ENCODE data around the gene SLC24A5. TPM values are rescaled to one million over a fixed set of nuclear protein-coding genes. Genes with fewer than 3 reads are reported as not detected.

The SLC24A5 gene
- not detected for polyA plus RNA-seq (2013, experiment 1 of 2)
- not detected for polyA plus RNA-seq (2013, experiment 2 of 2)

DNA sequence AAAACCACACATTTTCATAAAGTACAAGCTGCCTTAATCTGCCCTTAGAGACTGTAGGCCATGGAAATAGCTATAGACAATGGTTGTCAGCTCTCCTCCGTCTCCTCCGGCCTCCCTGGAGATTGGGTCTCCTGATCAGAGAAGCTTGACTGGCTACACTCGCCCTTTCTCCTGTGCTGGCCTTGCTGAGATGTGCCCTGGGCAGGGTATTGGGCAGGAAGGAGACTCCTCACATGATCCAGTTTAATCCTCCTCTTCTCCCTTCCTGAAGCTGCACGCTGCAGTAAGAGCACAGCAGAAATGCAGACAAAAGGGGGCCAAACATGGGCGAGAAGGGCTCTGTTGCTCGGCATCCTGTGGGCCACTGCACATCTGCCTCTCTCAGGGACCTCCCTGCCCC, at the start of gene SLC24A5:
SLC24A5 (plus strand) TSS at position 246 of the 400 bp plus-strand sequence; CDS start at position 301, 55 bp downstream.
- Histone ChIP-seq H3K4me3 (ENCODE audit: extremely low read depth, insufficient read depth, low read length, poor library complexity, severe bottlenecking) (no peak within 1 kb of the TSS), H3K4me1 (ENCODE audit: control insufficient read depth, insufficient read depth, low read length, poor library complexity, severe bottlenecking) (no peaks in the 10 kb centered on the region), H3K36me3 (ENCODE audit: control insufficient read depth, insufficient read depth, low read length) (no peaks in the 10 kb centered on the region), H3K27ac (ENCODE audit: low read depth, low read length, severe bottlenecking) (no peak within 1 kb of the TSS), H3K9me3 (ENCODE audit: control insufficient read depth, low read length) (no peaks in the 10 kb centered on the region)
- 89 to 95% methylated on average over 5 to 6 of the region's 6 CpGs for WGBS, 2 experiments (ENCODE audit: insufficient coverage in 2 of 2)

DNA sequence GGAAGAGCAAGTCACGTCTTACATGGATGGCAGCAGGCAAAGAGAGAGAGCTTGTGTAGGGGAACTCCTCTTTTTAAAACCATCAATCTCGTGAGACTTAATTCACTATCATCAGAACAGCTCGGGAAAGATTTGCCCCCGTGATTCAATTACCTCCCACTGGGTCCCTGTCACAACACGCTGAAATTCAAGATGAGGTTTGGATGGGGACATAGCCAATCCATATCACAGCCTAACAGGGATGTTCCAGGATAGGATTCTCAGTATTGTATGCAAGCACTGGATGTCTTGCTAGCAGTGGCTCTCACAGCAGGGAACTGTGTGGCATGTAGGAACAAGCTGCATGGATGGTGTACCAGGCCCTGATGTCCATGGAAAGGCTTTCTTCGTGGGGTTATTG, 47.8 kb upstream of the SLC24A5 start:
- H3K9me3 ChIP-seq (ENCODE audit: control insufficient read depth, low read length), result no peaks in the 10 kb centered on the region
- WGBS, 2 experiments (ENCODE audit: insufficient coverage in 2 of 2), result 60 to 72% methylated on average over 1 to 4 of the region's 6 CpGs
- H3K36me3 ChIP-seq (ENCODE audit: control insufficient read depth, insufficient read depth, low read length), result no peaks in the 10 kb centered on the region
- H3K4me3 ChIP-seq (ENCODE audit: extremely low read depth, insufficient read depth, low read length, poor library complexity, severe bottlenecking), result no peak overlapping the region
- H3K4me1 ChIP-seq (ENCODE audit: control insufficient read depth, insufficient read depth, low read length, poor library complexity, severe bottlenecking), result no peaks in the 10 kb centered on the region
- no peak overlapping the region for H3K27ac ChIP-seq (ENCODE audit: low read depth, low read length, severe bottlenecking)

DNA sequence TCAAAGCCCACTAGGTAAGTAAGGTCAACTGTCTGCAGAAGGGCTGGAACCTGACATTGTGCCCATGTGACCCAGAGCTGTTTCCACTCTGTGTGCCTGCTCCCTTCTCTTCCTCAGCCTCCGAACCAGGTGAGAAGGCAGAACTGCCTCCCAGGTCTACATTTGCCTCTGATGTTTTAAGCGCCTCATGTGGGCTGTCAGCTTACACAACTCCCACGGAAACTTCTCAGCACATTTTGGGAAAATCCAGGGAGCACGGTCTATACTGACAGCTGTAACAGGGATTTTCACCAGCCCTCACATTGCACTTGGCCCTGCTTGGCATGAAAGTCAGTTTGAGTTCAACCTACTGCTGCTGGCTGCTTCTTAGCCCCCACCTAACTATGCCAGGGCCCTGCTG, 46.9 kb upstream of the SLC24A5 start:
- Histone ChIP-seq H3K4me1 (ENCODE audit: control insufficient read depth, insufficient read depth, low read length, poor library complexity, severe bottlenecking) (no peaks in the 10 kb centered on the region), H3K27ac (ENCODE audit: low read depth, low read length, severe bottlenecking) (no peak overlapping the region)
- WGBS, 2 experiments (ENCODE audit: insufficient coverage in 2 of 2), result 88 to 96% methylated on average over 4 of the region's 4 CpGs

DNA sequence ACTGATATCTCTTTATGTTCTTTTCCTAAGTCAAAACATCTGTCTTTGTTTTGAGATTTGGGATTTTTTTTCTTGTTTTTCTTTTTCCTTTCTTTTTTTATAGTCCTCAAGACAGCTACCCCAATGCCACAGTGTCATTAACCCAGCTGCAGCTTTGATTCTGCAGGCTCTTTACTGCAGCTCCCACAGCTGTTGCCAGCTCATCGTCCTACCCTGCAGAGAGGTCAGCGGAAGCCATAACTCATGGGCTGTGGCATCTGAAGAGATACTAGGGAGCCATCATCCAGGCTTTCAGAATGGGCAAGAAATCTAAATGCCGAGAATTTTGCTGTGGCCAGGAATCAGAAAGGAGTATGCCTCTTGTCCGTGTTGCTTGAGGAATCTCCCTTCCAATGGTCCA, 44.3 kb upstream of the SLC24A5 start:
- WGBS, 2 experiments (ENCODE audit: insufficient coverage in 2 of 2), result 84 to 91% methylated on average over 4 of the region's 4 CpGs
- Histone ChIP-seq H3K36me3 (ENCODE audit: control insufficient read depth, insufficient read depth, low read length) (no peaks in the 10 kb centered on the region), H3K4me3 (ENCODE audit: extremely low read depth, insufficient read depth, low read length, poor library complexity, severe bottlenecking) (no peak overlapping the region), H3K27ac (ENCODE audit: low read depth, low read length, severe bottlenecking) (no peak overlapping the region), H3K9me3 (ENCODE audit: control insufficient read depth, low read length) (no peaks in the 10 kb centered on the region), H3K4me1 (ENCODE audit: control insufficient read depth, insufficient read depth, low read length, poor library complexity, severe bottlenecking) (no peaks in the 10 kb centered on the region)

More for the DNA sequence above, 46.9 kb upstream of the SLC24A5 start:
- H3K36me3 ChIP-seq (ENCODE audit: control insufficient read depth, insufficient read depth, low read length), result no peaks in the 10 kb centered on the region
- no peak overlapping the region for H3K4me3 ChIP-seq (ENCODE audit: extremely low read depth, insufficient read depth, low read length, poor library complexity, severe bottlenecking)
- no peaks in the 10 kb centered on the region for H3K9me3 ChIP-seq (ENCODE audit: control insufficient read depth, low read length)

DNA sequence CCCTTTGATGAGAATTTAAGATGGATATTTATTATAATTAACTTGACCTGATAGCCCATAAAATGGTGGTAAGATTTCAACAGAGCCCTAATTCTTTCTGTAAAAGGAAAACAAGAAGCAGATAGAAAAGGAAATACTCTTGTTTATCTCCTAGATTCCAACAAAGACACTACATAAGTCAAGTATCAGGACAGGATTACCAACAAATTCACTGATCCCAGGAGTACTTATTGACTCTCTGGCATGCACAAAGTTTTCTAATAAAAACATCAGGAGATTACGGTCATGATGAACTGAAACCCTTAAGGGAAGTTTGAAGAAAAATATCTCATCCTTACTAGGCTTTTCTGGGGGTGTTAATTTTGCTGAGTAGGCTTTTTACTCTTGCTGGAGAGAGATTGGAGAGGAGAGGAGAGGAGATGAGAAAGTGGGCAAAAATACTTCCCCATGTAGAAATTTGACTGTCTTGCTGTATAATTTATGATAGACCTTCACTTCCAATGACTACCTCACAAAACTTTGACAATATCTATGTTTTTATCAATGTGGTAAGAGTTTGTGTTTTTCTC, 43.1 kb upstream of the SLC24A5 start:
- Histone ChIP-seq H3K4me3 (ENCODE audit: extremely low read depth, insufficient read depth, low read length, poor library complexity, severe bottlenecking) (no peak overlapping the region), H3K36me3 (ENCODE audit: control insufficient read depth, insufficient read depth, low read length) (no peaks in the 10 kb centered on the region), H3K9me3 (ENCODE audit: control insufficient read depth, low read length) (no peaks in the 10 kb centered on the region), H3K4me1 (ENCODE audit: control insufficient read depth, insufficient read depth, low read length, poor library complexity, severe bottlenecking) (no peaks in the 10 kb centered on the region), H3K27ac (ENCODE audit: low read depth, low read length, severe bottlenecking) (no peak overlapping the region)
- WGBS, 2 experiments (ENCODE audit: insufficient coverage in 2 of 2), result no CpG with 5 or more reads among the region's 1 CpG

DNA sequence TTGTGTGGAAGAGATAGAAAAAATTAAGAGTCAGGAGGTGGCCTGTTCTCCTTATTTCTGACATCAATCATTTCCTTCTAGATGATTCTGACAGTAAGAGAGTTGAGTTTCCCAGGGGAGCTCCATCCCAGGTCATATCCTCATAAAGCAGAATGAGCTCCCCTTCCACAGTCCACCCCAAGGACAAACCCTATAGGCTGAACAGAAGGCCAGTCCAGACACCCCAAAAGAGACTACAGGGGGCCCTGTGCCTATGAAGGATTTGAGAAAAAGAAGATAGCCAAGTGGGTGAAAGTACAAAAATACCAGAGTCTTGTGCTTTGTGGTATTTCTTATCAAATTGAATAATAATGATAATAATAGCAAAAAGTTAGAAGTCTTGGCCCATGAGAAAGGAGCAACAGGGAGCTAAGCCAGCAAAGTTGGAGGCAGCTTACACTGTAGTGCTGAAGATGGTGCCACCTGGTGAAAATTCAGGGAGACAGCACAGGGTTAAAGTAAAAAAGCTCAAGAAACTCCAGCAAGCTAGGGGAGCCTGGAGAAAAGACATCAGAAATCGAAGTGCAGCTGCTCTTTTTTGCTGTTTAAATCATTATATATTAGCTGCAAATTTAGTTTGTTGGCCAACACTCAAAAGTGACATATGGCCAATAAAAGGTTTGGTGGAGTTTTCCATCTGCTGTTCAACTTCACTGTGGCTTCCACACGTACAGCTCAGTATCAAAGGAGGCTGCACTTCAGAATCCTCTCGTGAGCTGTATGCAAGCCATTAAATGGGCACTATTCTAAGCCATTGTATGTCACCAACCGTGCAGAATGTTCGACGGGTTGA, 35.8 kb upstream of the SLC24A5 start:
- Histone ChIP-seq H3K27ac (ENCODE audit: low read depth, low read length, severe bottlenecking) (no peak overlapping the region), H3K4me3 (ENCODE audit: extremely low read depth, insufficient read depth, low read length, poor library complexity, severe bottlenecking) (no peak overlapping the region), H3K36me3 (ENCODE audit: control insufficient read depth, insufficient read depth, low read length) (no peaks in the 10 kb centered on the region), H3K4me1 (ENCODE audit: control insufficient read depth, insufficient read depth, low read length, poor library complexity, severe bottlenecking) (no peaks in the 10 kb centered on the region), H3K9me3 (ENCODE audit: control insufficient read depth, low read length) (peaks cover 9% of the 10 kb centered on the region)
- WGBS, 2 experiments (ENCODE audit: insufficient coverage in 2 of 2), result 81 to 85% methylated on average over 5 of the region's 6 CpGs

DNA sequence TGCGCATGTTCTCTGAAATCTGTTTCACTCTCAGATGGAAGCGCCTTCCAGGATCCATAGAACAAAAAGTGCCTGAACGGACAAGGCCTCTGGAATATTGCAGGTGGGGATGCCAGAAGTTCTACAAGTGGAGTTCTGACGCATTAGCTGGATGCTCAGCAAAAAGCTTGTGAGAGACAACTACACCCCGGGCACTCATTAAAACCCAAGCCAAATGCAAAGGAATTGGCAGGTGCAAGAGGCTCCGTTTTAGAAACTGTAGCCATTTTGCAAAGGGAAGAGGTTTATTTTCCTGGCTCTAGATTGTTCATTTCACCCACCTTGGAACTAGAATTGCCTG, 35.2 kb upstream of the SLC24A5 start:
- no peak overlapping the region for H3K27ac ChIP-seq (ENCODE audit: low read depth, low read length, severe bottlenecking)
- H3K36me3 ChIP-seq (ENCODE audit: control insufficient read depth, insufficient read depth, low read length), result no peaks in the 10 kb centered on the region
- no peaks in the 10 kb centered on the region for H3K4me1 ChIP-seq (ENCODE audit: control insufficient read depth, insufficient read depth, low read length, poor library complexity, severe bottlenecking)
- peaks cover 9% of the 10 kb centered on the region for H3K9me3 ChIP-seq (ENCODE audit: control insufficient read depth, low read length)
- no peak overlapping the region for H3K4me3 ChIP-seq (ENCODE audit: extremely low read depth, insufficient read depth, low read length, poor library complexity, severe bottlenecking)
- 96% methylated on average over 6 of the region's 6 CpGs for WGBS, 2 experiments (ENCODE audit: insufficient coverage in 2 of 2)

DNA sequence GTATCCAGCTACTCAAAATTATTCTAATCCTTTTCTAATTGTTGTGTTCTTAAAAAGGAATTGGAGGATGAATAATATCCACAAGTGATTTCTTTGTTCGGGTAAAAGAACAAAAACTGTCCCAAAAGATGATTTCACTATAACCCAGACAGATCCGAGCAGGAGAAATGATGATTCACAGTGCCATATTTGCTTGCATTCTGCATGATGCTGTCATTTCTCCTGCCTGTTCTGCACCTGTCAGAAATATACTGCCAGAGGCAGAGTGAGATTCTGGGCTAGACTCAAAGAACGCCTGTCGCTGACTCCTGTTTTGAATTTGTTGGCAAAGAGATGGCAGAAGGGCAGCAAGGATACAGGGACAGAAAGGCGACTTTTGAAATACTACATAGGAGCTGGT, 34.7 kb upstream of the SLC24A5 start:
- 83 to 96% methylated on average over 4 to 5 of the region's 5 CpGs for WGBS, 2 experiments (ENCODE audit: insufficient coverage in 2 of 2)
- Histone ChIP-seq H3K9me3 (ENCODE audit: control insufficient read depth, low read length) (peaks cover 9% of the 10 kb centered on the region), H3K36me3 (ENCODE audit: control insufficient read depth, insufficient read depth, low read length) (no peaks in the 10 kb centered on the region), H3K4me3 (ENCODE audit: extremely low read depth, insufficient read depth, low read length, poor library complexity, severe bottlenecking) (no peak overlapping the region), H3K27ac (ENCODE audit: low read depth, low read length, severe bottlenecking) (no peak overlapping the region), H3K4me1 (ENCODE audit: control insufficient read depth, insufficient read depth, low read length, poor library complexity, severe bottlenecking) (no peaks in the 10 kb centered on the region)

DNA sequence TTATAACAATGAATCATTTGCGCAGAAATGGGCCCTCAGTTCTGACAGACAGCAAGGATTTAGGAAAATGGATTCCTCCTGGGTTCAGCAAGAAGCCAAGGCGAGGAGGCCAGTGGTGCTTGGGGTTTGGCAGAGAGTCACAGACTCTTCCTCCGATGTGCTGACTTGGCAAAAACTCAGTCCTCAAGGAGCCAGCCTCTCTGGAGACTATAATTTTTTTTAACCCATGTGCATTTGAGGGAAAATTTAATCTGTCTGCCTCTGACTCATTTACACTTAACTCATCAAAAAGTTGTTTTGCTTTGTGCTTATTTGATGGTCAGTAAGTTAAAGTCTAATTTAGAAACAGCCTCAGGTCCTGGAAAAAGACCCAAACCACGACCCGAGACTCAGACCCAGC, 34.2 kb upstream of the SLC24A5 start:
- Histone ChIP-seq H3K4me1 (ENCODE audit: control insufficient read depth, insufficient read depth, low read length, poor library complexity, severe bottlenecking) (no peaks in the 10 kb centered on the region), H3K9me3 (ENCODE audit: control insufficient read depth, low read length) (peaks cover 9% of the 10 kb centered on the region), H3K36me3 (ENCODE audit: control insufficient read depth, insufficient read depth, low read length) (no peaks in the 10 kb centered on the region), H3K4me3 (ENCODE audit: extremely low read depth, insufficient read depth, low read length, poor library complexity, severe bottlenecking) (no peak overlapping the region), H3K27ac (ENCODE audit: low read depth, low read length, severe bottlenecking) (no peak overlapping the region)
- 90 to 94% methylated on average over 4 to 5 of the region's 5 CpGs for WGBS, 2 experiments (ENCODE audit: insufficient coverage in 2 of 2)

DNA sequence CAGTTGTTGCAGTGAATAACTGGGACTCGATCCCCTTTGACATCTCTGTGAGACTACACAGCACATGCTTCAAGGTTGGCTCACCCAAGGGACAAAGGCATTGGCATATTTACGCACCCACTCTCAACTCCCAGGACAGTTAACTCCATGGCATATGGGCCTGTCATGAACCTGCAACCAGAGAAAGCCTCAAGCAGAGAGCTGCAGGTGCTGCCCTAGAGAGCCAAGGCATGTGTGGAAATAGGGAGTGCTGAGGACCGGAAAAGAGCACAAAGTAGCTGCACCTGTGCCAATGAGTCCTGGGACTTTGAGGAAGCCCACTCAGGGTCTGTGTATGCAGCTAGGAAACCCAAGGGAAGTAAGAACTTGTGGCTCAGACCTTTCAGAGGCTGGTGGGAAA, 32.9 kb upstream of the SLC24A5 start:
- no peaks in the 10 kb centered on the region for H3K4me1 ChIP-seq (ENCODE audit: control insufficient read depth, insufficient read depth, low read length, poor library complexity, severe bottlenecking)
- no peak overlapping the region for H3K27ac ChIP-seq (ENCODE audit: low read depth, low read length, severe bottlenecking)
- H3K4me3 ChIP-seq (ENCODE audit: extremely low read depth, insufficient read depth, low read length, poor library complexity, severe bottlenecking), result no peak overlapping the region
- no peaks in the 10 kb centered on the region for H3K36me3 ChIP-seq (ENCODE audit: control insufficient read depth, insufficient read depth, low read length)
- WGBS, 2 experiments (ENCODE audit: insufficient coverage in 2 of 2), result 90 to 91% methylated on average over 2 to 3 of the region's 3 CpGs
- peaks cover 9% of the 10 kb centered on the region for H3K9me3 ChIP-seq (ENCODE audit: control insufficient read depth, low read length)

DNA sequence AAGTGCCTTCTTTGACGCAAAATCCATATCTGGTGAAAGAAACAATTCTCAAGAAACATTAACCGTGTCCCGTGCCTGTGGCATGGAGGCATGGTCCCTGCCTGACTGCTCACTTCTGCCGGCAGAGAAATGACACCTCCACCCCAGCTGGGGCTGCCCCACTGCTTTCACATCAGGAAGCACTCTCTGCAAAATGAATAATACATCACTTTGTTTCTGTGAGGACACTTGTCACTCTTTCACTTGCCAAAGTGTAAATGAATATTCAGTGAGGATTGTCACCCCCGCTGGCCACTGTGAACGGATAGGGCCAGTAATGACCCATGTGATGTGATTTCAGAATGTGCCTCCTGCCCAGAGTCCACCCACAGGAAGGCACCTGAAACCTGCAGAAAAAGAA, 31.1 kb upstream of the SLC24A5 start:
- Histone ChIP-seq H3K27ac (ENCODE audit: low read depth, low read length, severe bottlenecking) (no peak overlapping the region), H3K36me3 (ENCODE audit: control insufficient read depth, insufficient read depth, low read length) (no peaks in the 10 kb centered on the region), H3K4me3 (ENCODE audit: extremely low read depth, insufficient read depth, low read length, poor library complexity, severe bottlenecking) (no peak overlapping the region), H3K4me1 (ENCODE audit: control insufficient read depth, insufficient read depth, low read length, poor library complexity, severe bottlenecking) (no peaks in the 10 kb centered on the region), H3K9me3 (ENCODE audit: control insufficient read depth, low read length) (peaks cover 9% of the 10 kb centered on the region)
- 76 to 84% methylated on average over 6 of the region's 6 CpGs for WGBS, 2 experiments (ENCODE audit: insufficient coverage in 2 of 2)

Data from mesodermal cell (in vitro differentiated cells).